Measurements from ENCODE around the gene NOG.

DNA sequence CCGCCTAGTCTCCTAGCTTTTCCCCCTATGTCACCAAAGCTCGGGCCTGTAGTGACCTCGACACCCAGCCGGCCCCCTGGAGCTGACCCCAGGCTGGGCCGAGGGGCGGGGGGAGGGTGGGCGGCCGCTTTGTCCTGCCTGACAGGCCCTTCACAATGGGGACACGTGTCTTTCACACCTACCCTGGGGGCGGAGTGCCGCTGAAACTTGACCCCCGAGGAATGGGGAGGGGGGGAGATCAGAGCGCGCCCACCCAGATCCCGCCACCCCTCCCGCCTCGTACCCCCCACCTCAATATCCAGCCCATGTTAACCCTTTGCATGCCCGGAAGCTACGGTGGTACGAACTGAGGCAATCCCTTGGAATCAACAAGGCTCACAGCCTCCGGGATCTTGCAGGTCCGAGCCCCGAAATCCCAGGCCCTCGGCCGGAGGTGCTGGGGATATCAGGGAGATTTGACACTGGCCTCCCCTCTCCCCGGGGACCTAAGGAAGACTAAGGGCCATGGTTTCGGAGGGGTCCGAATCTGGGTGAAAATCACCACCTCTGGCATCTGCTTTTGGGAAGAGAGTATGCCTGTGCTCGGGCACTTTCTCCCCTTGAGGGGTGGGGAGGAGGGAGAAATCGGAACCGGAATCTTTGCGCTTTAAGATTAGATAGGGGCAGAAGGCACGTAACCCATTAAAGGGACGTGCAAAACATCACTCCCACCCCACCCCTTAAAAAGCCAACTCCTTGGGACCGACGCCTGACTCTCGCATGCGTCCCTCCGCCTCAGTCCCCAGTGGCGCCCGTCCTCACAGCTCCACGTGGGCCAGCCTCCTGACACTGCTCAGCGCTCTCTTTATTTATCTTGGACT, 2.6 kb downstream of the NOG start:
- TF ChIP-seq, protein P1, sequence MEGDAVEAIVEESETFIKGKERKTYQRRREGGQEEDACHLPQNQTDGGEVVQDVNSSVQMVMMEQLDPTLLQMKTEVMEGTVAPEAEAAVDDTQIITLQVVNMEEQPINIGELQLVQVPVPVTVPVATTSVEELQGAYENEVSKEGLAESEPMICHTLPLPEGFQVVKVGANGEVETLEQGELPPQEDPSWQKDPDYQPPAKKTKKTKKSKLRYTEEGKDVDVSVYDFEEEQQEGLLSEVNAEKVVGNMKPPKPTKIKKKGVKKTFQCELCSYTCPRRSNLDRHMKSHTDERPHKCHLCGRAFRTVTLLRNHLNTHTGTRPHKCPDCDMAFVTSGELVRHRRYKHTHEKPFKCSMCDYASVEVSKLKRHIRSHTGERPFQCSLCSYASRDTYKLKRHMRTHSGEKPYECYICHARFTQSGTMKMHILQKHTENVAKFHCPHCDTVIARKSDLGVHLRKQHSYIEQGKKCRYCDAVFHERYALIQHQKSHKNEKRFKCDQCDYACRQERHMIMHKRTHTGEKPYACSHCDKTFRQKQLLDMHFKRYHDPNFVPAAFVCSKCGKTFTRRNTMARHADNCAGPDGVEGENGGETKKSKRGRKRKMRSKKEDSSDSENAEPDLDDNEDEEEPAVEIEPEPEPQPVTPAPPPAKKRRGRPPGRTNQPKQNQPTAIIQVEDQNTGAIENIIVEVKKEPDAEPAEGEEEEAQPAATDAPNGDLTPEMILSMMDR (IDR thresholded peaks at IDR 0.05 in 2 of 3, conservative IDR thresholded peaks at IDR 0.05 in 1 of 3; ENCODE audit: insufficient read depth in 2 of 3, low read depth in 1 of 3, low read length in 3 of 3) = no peak
- TF ChIP-seq CBFB (CRISPR knock-in tag; IDR thresholded peaks at IDR 0.05) (no peak), ZNF274 (IDR thresholded peaks at IDR 0.05; ENCODE audit: borderline replicate concordance, low read depth, low read length) (no peak), SETDB1 (IDR thresholded peaks at IDR 0.05; ENCODE audit: low read length) (no peak), TAF15 (IDR thresholded peaks at IDR 0.05; ENCODE audit: low read depth, low read length) (no peak), SMAD3 (CRISPR knock-in tag; conservative IDR thresholded peaks at IDR 0.05) (no peak), MAX (CRISPR knock-in tag; IDR thresholded peaks at IDR 0.05) (no peak), E2F4 (CRISPR knock-in tag; IDR thresholded peaks at IDR 0.05; ENCODE audit: low read depth) (no peak), TAF1 (IDR thresholded peaks at IDR 0.05; ENCODE audit: control insufficient read depth, extremely low read depth, insufficient read depth, low read length, severe bottlenecking) (no peak), PCBP2 (IDR thresholded peaks at IDR 0.05; ENCODE audit: low read depth, low read length, poor library complexity, severe bottlenecking) (no peak), FOS (IDR thresholded peaks at IDR 0.05; ENCODE audit: extremely low read depth, insufficient read length) (no peak)
- TF ChIP-seq, protein P2, sequence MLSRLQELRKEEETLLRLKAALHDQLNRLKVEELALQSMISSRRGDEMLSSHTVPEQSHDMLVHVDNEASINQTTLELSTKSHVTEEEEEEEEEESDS (CRISPR knock-in tag; IDR thresholded peaks at IDR 0.05) = no peak
- TF ChIP-seq, protein P3, sequence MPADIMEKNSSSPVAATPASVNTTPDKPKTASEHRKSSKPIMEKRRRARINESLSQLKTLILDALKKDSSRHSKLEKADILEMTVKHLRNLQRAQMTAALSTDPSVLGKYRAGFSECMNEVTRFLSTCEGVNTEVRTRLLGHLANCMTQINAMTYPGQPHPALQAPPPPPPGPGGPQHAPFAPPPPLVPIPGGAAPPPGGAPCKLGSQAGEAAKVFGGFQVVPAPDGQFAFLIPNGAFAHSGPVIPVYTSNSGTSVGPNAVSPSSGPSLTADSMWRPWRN (IDR thresholded peaks at IDR 0.05; ENCODE audit: low read depth) = no peak

Measured in K562 (cell line).